Breast epithelium (tissue), 4 donors: ENCODE data around the gene HOXC13. TPM values are rescaled to one million over a fixed set of nuclear protein-coding genes. Genes with fewer than 3 reads are reported as not detected.

Source experiments
- DNase-seq, 2 donors: peaks; one replicate each; pipeline ENCODE4 v3.0.0-alpha.2; 2019; ENCODE audit warnings: low spot score in 2 of 2
- H3K27ac ChIP-seq, 2 donors: fragments of 200-600 bp; sonication (generic) in 1 of 2; one replicate each; pipeline ENCODE4 v1.5.1; 2016 to 2019; ENCODE audit warnings: mild to moderate bottlenecking in 1 of 2
- H3K27me3 ChIP-seq, 2 donors: fragments of 200-600 bp; sonication (generic) in 1 of 2; one replicate each; pipeline versions ENCODE4 v1.5.1 to v1.6.0; 2017 to 2019; ENCODE audit warnings: control low read depth in 1 of 2, mild to moderate bottlenecking in 1 of 2
- H3K36me3 ChIP-seq: fragments of 200-600 bp; one replicate; pipeline ENCODE4 v1.5.1; 2019
- H3K4me1 ChIP-seq, 2 donors: fragments of 200-600 bp; sonication (generic); one replicate each; pipeline ENCODE4 v1.5.1; 2016 to 2019; ENCODE audit warnings: control low read depth in 1 of 2
- H3K4me3 ChIP-seq, 3 donors: fragments of 200-600 bp; sonication (generic); 1 replicate in 2 of 3; 2 replicates in 1 of 3; pipeline ENCODE4 v1.5.1; 2016 to 2019; ENCODE audit warnings: mild to moderate bottlenecking in 3 of 3, moderate library complexity in 2 of 3
- H3K9me3 ChIP-seq, 2 donors: fragments of 200-600 bp; sonication (generic) in 1 of 2; one replicate each; pipeline ENCODE4 v1.5.1; 2016 to 2019; ENCODE audit warnings: control low read depth in 1 of 2
- POLR2A ChIP-seq: fragments of 450-650 bp; IDR thresholded peaks from one replicate; pipeline ENCODE4 v1.6.1; 2016; ENCODE audit warnings: antibody characterized with exemption, mild to moderate bottlenecking, moderate library complexity
- POLR2AphosphoS5 ChIP-seq, 3 donors: sonication (generic); formaldehyde crosslinking; IDR thresholded peaks; one replicate each; pipeline ENCODE4 v1.6.1; 2017; ENCODE audit warnings: antibody characterized with exemption in 3 of 3
- intact Hi-C: fragments of 100-400 bp; cut with DNase I; formaldehyde crosslinking; loops from one replicate; pipeline ENCODE4 v1.15.1; 2023; ENCODE audit warnings: low total_unique reads
- total RNA-seq, 3 donors: library from RNA; depleted of rRNA; stranded (reverse); fragments of >200 nt; gene quantifications; one replicate each; pipeline ENCODE4 v1.1.0, GENCODE V29; 2016
- TF ChIP-seq, protein P1 (sequence below), 3 donors: fragments of 450-650 bp; IDR thresholded peaks; one replicate each; pipeline ENCODE4 v1.5.1; 2016 to 2017; ENCODE audit warnings: antibody characterized with exemption in 3 of 3, mild to moderate bottlenecking in 3 of 3, moderate library complexity in 3 of 3

HOXC13 gene
- total RNA-seq, 3 donors from 2014 or later, result 0.98 to 1.0 TPM; not detected in 1

DNA sequence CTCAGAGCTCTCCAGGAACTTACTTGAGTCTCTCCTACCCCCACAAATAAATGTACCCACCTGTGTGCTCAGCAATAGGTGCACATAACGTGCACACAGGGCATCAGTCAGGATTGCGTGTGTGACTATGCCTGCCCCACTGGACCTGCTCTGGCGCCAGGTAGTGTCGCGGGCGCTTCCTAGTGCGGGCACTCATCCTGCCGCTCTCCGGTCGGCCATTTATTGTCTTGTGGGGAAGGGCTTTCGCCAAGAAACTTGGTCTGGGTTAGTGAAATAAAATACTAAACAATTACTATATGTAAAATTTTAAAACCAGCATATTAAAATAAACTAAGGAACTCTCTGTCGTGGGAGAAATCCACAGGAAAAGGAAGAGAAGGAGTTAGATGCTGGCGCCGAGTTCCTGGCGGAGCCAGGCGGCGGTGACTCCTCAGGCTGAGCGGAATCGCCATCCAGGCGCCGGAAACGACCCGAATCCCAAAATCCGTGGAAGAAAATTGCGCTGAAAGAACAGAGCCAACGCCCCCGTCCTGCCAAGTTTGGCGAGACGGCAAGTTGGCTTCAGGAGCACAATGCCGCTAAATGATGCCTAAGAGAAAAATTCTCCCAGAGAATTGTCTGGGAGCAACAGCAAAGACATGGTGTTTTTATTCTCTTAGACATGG is 7.9 kb upstream of the HOXC13 start:
- no peak for DNase-seq
- intact Hi-C loops, result no loop called here
- Histone ChIP-seq H3K4me1 (no peaks in the 10 kb centered on the region), H3K27ac (no peak overlapping the region), H3K36me3 (no peaks in the 10 kb centered on the region), H3K27me3 (peaks cover 5 to 98% of the 10 kb centered on the region in 2 donors), H3K9me3 (no peaks in the 10 kb centered on the region), H3K4me3 (no peak overlapping the region)
- TF ChIP-seq POLR2A (no peak), POLR2AphosphoS5 (IDR thresholded peaks at IDR 0.05) (no peak)
- TF ChIP-seq, protein P1, sequence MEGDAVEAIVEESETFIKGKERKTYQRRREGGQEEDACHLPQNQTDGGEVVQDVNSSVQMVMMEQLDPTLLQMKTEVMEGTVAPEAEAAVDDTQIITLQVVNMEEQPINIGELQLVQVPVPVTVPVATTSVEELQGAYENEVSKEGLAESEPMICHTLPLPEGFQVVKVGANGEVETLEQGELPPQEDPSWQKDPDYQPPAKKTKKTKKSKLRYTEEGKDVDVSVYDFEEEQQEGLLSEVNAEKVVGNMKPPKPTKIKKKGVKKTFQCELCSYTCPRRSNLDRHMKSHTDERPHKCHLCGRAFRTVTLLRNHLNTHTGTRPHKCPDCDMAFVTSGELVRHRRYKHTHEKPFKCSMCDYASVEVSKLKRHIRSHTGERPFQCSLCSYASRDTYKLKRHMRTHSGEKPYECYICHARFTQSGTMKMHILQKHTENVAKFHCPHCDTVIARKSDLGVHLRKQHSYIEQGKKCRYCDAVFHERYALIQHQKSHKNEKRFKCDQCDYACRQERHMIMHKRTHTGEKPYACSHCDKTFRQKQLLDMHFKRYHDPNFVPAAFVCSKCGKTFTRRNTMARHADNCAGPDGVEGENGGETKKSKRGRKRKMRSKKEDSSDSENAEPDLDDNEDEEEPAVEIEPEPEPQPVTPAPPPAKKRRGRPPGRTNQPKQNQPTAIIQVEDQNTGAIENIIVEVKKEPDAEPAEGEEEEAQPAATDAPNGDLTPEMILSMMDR (IDR thresholded peaks at IDR 0.05), result no peak

- Histone ChIP-seq H3K9me3 (no peaks in the 10 kb centered on the region), H3K4me1 (no peaks in the 10 kb centered on the region), H3K27me3 (peaks cover 11 to 98% of the 10 kb centered on the region in 2 donors), H3K36me3 (no peaks in the 10 kb centered on the region), H3K4me3 (no peak overlapping the region), H3K27ac (no peak overlapping the region)
- DNase-seq, result no peak
- intact Hi-C loops, result no loop called here
- no peak for TF ChIP-seq POLR2A
These were observed 6.6 kb upstream of the HOXC13 start for GRCh38 chr12:53931844-53932581.

DNA sequence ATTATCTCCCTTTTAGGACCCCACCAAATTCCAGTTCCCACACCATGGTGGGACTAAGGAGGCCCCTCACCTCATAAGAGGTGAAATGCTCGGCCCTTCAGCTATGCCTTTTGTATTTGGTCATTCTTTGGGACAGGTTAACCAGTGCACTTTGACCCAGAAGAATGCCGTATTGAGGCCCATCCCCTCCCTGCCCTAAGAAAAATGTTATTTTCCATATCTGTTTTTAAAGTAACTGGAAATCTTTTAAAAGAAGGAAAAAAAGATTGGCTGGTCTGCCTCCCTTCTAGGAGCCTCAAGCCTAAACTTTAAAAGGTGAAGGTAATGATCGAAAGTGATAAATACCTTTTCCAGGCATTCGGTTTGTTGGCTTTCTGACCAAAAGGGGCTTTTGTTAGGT is 5.7 kb upstream of the HOXC13 start:
- peaks cover 15 to 98% of the 10 kb centered on the region in 2 donors for H3K27me3 ChIP-seq
- intact Hi-C loops, result no loop called here
- no peak for DNase-seq

GRCh38 chr12:53935383-53936341 is 3.0 kb upstream of the HOXC13 start:
- Histone ChIP-seq H3K27ac (no peak overlapping the region), H3K9me3 (no peaks in the 10 kb centered on the region), H3K36me3 (no peaks in the 10 kb centered on the region), H3K4me3 (no peak overlapping the region), H3K4me1 (no peaks in the 10 kb centered on the region), H3K27me3 (peaks cover 23 to 98% of the 10 kb centered on the region in 2 donors)
- intact Hi-C loops, result no loop called here
- TF ChIP-seq, protein P1 (IDR thresholded peaks at IDR 0.05), result no peak
- TF ChIP-seq POLR2A, result no peak
- DNase-seq, result no peak

More for the DNA sequence above, 5.7 kb upstream of the HOXC13 start:
- Histone ChIP-seq H3K36me3 (no peaks in the 10 kb centered on the region), H3K4me3 (no peak overlapping the region), H3K9me3 (no peaks in the 10 kb centered on the region), H3K4me1 (no peaks in the 10 kb centered on the region), H3K27ac (no peak overlapping the region)
- TF ChIP-seq, protein P1 (IDR thresholded peaks at IDR 0.05), result no peak
- no peak for TF ChIP-seq POLR2A
- TF ChIP-seq POLR2AphosphoS5 (IDR thresholded peaks at IDR 0.05), result no peak

GRCh38 chr12:53937099-53937498 is 1.5 kb upstream of the HOXC13 start:
- no peak for DNase-seq
- no peaks in the 10 kb centered on the region for H3K4me1 ChIP-seq
- TF ChIP-seq POLR2A (no peak), POLR2AphosphoS5 (IDR thresholded peaks at IDR 0.05) (no peak)
- TF ChIP-seq, protein P1 (IDR thresholded peaks at IDR 0.05), result no peak
- peaks cover 23 to 96% of the 10 kb centered on the region in 2 donors for H3K27me3 ChIP-seq
- H3K4me3 ChIP-seq, result no peak overlapping the region
- H3K36me3 ChIP-seq, result no peaks in the 10 kb centered on the region
- intact Hi-C loops, result no loop called here
- no peak overlapping the region for H3K27ac ChIP-seq
- H3K9me3 ChIP-seq, result no peaks in the 10 kb centered on the region
